Eye (tissue), 1 donor: Measurements from ENCODE around the gene SERPINI2.

Experiments used
- DNase-seq: peaks from one replicate; pipeline ENCODE4 v3.0.0-alpha.2; 2015

Gene SERPINI2

GRCh38 chr3:167473863-167474262, at the start of gene SERPINI2:
Gene SERPINI2, minus strand, starts transcription at chr3:167474042. Its CDS starts 2,208 bp downstream, at chr3:167471834.
- DNase-seq, result no peak

- no peak for DNase-seq
These were observed 47.1 kb upstream of the SERPINI2 start for GRCh38 chr3:167521006-167521355.

GRCh38 chr3:167520266-167521005, 46.6 kb upstream of the SERPINI2 start:
- no peak for DNase-seq

DNA sequence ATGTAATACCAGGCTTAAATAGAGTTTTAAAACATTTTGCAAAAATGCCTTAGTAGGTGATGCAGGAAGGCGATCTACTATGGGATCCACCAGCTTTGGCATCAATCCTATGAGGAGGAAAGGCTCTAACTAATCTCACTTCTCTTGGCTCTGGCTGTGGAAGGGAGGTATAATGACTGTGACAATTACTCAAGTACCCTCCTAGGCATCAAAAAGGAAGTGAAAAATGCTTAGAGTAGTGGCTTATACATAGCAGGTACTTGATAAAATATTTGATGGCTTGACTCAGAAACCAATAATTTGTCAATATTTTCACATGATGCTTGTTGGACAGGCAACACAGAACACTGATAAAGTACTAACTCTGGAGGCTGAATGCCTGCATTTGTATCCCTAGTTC, 34.1 kb upstream of the SERPINI2 start:
- no peak for DNase-seq

- DNase-seq, result no peak
These were observed 28.6 kb upstream of the SERPINI2 start for GRCh38 chr3:167502401-167502800.

- DNase-seq, result no peak
These were observed 28.1 kb upstream of the SERPINI2 start for GRCh38 chr3:167501941-167502340.

- no peak for DNase-seq
These were observed 24.1 kb upstream of the SERPINI2 start for GRCh38 chr3:167497903-167498302.

GRCh38 chr3:167493244-167493643, 19.4 kb upstream of the SERPINI2 start:
- DNase-seq, result no peak

DNA sequence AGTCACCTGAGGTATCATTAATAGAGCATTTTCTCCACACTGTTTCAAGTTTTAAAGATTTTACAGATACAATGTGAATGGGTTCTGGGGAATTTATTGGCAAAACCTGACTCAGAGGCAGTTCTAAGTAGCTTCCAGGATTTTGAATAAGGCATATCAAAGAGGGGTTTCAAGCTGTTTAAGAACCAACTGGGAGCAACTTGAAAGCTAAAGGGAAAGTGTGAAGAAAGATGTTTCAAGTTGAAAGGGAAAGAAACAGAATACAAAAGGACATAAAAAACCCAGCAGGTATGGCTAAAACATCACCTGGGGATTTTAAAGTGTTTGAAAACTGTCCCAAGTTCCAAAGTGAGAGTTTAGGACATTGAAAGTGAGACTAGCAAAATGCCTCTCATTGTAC, 17.8 kb upstream of the SERPINI2 start:
- DNase-seq, result no peak

DNA sequence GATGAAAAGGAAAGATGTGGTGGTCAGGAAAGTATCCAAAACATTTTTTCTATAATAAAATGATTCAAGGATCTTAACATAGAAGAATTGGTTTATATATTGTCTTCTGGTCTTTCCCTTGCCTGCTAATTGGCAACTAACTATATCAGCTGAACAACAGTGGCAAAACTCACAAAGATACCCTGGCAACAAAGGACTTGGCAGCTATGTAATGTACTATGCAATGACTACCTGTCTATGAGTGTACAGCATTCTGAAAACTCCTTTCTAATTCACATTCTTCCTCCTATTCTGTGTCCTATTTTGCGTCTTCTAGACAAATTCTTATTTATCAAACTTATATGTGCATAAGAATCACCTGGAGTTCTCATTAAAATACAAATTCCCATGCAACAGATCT, 15.7 kb upstream of the SERPINI2 start:
- no peak for DNase-seq

GRCh38 chr3:167487556-167487955, 13.7 kb upstream of the SERPINI2 start:
- DNase-seq, result no peak

- DNase-seq, result no peak
These were observed 10.7 kb upstream of the SERPINI2 start for GRCh38 chr3:167484551-167484950.

DNA sequence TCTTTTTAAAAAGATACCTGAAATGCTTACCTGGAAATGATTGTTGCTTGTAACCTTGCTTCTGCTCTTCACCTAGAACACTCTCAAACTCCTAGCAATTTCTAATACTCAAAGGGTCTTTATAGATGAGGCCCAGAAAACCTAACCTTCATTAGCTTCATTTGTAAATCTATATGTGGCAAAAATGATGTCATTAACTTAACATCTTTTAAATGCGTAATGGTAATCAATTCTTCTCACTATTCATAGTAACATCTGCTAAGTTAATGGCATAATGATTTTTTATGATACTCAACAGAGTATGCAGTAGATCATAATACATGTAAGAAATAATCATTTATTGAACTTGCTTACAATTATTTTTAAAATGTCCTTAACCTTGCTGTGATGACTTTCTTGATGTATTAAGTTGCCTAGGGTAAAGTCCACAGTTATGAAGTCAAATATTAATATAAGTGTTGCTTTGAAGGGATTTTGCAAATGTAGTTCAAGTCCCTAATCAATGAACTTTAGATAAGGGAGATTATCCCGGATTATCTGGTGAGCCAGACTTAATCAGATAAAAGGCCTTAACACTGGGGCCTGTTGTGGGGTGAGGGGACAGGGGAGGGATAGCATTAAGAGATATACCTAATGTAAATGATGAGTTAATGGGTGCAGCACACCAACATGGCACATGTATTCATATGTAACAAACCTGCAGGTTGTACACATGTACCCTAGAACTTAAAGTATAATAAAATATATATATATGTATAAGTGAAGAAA, 10.1 kb upstream of the SERPINI2 start:
- DNase-seq, result no peak

GRCh38 chr3:167481164-167481563, 7.3 kb upstream of the SERPINI2 start:
- DNase-seq, result no peak

GRCh38 chr3:167480748-167481147, 6.9 kb upstream of the SERPINI2 start:
- DNase-seq, result no peak

GRCh38 chr3:167469381-167469780, 4.5 kb downstream of the SERPINI2 start:
- no peak for DNase-seq

GRCh38 chr3:167467848-167468611, 5.8 kb downstream of the SERPINI2 start:
- no peak for DNase-seq

DNA sequence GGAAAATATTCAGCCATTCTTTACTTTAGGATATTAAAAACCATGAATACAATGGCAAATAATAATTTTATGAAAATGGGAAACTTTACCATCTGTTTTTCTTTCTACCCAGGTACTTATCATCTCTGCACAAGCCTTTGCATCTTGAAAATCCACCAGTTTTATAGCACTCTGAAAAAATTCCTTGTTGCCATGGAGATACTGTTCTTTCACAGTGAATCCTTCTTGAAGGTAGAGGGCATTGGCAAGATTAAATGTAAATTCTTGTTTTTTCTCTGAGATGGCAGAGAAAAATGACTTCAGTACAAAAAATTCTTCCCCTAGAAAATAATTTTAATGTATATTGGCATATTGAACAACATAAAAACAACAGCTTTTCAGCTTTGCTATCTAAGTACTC, 6.9 kb downstream of the SERPINI2 start:
- DNase-seq, result no peak

- DNase-seq, result no peak
These were observed 17.6 kb downstream of the SERPINI2 start for GRCh38 chr3:167456157-167456799.

GRCh38 chr3:167453815-167454214, 20.0 kb downstream of the SERPINI2 start:
- DNase-seq, result no peak

- DNase-seq, result no peak
These were observed 22.6 kb downstream of the SERPINI2 start for GRCh38 chr3:167451282-167451681.

DNA sequence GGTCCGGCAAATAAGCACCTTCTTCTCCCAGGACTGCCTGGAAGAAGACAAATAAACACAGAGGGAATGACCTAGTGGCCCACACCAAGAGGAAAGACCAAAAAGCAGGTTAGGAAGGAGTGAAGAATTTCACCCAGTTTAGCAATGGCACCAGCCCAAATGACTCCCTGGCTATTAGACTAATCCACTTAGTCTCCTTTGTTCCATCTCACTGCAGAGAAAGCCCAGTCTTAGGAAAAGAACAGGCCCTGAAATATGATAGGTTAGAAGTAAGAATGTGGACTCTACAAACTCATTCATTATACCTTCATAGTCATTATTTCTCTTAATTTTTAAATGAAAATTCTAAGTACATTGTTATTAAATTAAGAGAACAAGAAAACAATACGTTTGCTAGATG, 23.2 kb downstream of the SERPINI2 start:
- no peak for DNase-seq

DNA sequence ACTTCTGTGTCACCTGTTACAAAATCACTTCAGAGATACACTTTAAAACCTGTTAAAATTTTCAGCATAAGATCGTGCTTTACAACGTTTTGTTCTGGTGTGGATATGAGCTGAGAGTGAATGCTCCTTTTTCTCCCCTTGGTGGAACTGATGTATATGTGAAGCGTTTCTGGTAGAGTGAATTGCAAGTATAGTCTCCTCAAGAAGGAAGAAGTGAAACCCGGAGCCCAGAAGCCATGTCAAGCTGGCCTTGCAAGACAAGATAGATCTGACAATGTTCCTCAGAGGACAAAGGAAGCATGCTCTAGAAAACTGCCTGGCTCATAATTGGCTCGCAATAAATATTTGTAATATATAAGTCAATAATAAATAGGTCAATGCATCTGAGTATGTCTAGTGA, 23.6 kb downstream of the SERPINI2 start:
- DNase-seq, result no peak
